Activated naive CD4-positive, alpha-beta T cell treated with anti-CD3 and anti-CD28 coated beads, Interleukin-2, amount 50 U/mL, for 72 hours (primary cell): ENCODE results near the gene DIP2A. TPM values are rescaled to one million over a fixed set of nuclear protein-coding genes. Genes with fewer than 3 reads are reported as not detected.
"Not testable (repeated sequence)": the region's sequence is repeated elsewhere in the genome, so short reads cannot be mapped to it uniquely, and the experiment has no call there.

Experiments
- ATAC-seq, 2 donors: fragments of 150-1000 bp; cut with Tn5 transposase; 2 replicates each; pipeline ENCODE4 v1.10.0; 2021; ENCODE audit warnings: mild to moderate bottlenecking in 2 of 2, moderate library complexity in 2 of 2
- DNase-seq, 2 donors: peaks; one replicate each; pipeline ENCODE4 v3.0.0; 2021 to 2022; ENCODE audit warnings: low spot score in 2 of 2
- H3K27ac Mint-ChIP-seq, 2 donors: one replicate each; pipeline ENCODE4 v1.8.0; 2022; ENCODE audit warnings: mild to moderate bottlenecking in 2 of 2, mixed read lengths in 2 of 2
- H3K36me3 Mint-ChIP-seq, 2 donors: one replicate each; pipeline ENCODE4 v1.8.0; 2022; ENCODE audit warnings: mixed read lengths in 2 of 2
- H3K9me3 Mint-ChIP-seq, 2 donors: one replicate each; pipeline ENCODE4 v1.8.0; 2022; ENCODE audit warnings: mixed read lengths in 2 of 2
- total RNA-seq, 2 donors: library from RNA; stranded (reverse); gene quantifications; one replicate each; pipeline ENCODE4 v1.2.3, GENCODE V29; 2022

The DIP2A gene
- total RNA-seq, 2 donors from 2014 or later: 42.4 to 60.1 TPM

- ATAC-seq: no peak
- Mint-ChIP-seq H3K9me3 (no peaks in the 10 kb centered on the region), H3K27ac (no peak overlapping the region), H3K36me3 (peaks cover 0 to 13% of the 10 kb centered on the region in 2 donors)
- no peak for DNase-seq
These were observed 51.2 kb downstream of the DIP2A start for GRCh38 chr21:46509741-46510502.

- Mint-ChIP-seq H3K9me3 (peaks cover 0 to 5% of the 10 kb centered on the region in 2 donors), H3K27ac (no peak overlapping the region), H3K36me3 (peaks cover 14 to 39% of the 10 kb centered on the region in 2 donors)
- ATAC-seq (no peak), DNase-seq (no peak)
These were observed 56.4 kb downstream of the DIP2A start for GRCh38 chr21:46515109-46515508.

- Mint-ChIP-seq H3K27ac (no peak overlapping the region), H3K9me3 (peaks cover 0 to 5% of the 10 kb centered on the region in 2 donors), H3K36me3 (peaks cover 14 to 37% of the 10 kb centered on the region in 2 donors)
- no peak for DNase-seq
- ATAC-seq: no peak
These were observed 57.4 kb downstream of the DIP2A start for GRCh38 chr21:46516068-46516467.

GRCh38 chr21:46517361-46517760, 58.7 kb downstream of the DIP2A start:
- peaks cover 0 to 5% of the 10 kb centered on the region in 2 donors for H3K9me3 Mint-ChIP-seq
- ATAC-seq (no peak), DNase-seq (no peak)
- peaks cover 14 to 42% of the 10 kb centered on the region in 2 donors for H3K36me3 Mint-ChIP-seq
- peak overlapping the region in 1 of 2 donors; percentile 47 for H3K27ac Mint-ChIP-seq

- DNase-seq (no peak), ATAC-seq (no peak)
- Mint-ChIP-seq H3K36me3 (peaks cover 14 to 34% of the 10 kb centered on the region in 2 donors), H3K9me3 (peaks cover 0 to 5% of the 10 kb centered on the region in 2 donors), H3K27ac (no peak overlapping the region)
These were observed 60.4 kb downstream of the DIP2A start for GRCh38 chr21:46518983-46519583.

GRCh38 chr21:46527393-46527792, 68.7 kb downstream of the DIP2A start:
- not testable (repeated sequence) for H3K27ac Mint-ChIP-seq, DNase-seq, ATAC-seq, H3K36me3 Mint-ChIP-seq, H3K9me3 Mint-ChIP-seq

- Mint-ChIP-seq H3K9me3 (no peaks in the 10 kb centered on the region), H3K36me3 (peaks cover 6 to 7% of the 10 kb centered on the region in 2 donors), H3K27ac (peak overlapping the region in 1 of 2 donors; percentile 14)
- no peak for DNase-seq
- ATAC-seq: no peak
These were observed 69.1 kb downstream of the DIP2A start for GRCh38 chr21:46527801-46528200.

- no peak for ATAC-seq
- DNase-seq: no peak
- Mint-ChIP-seq H3K9me3 (no peaks in the 10 kb centered on the region), H3K36me3 (peaks cover 7 to 11% of the 10 kb centered on the region in 2 donors), H3K27ac (peak overlapping the region in 1 of 2 donors; percentile 72)
These were observed 73.4 kb downstream of the DIP2A start for GRCh38 chr21:46532080-46532479.

GRCh38 chr21:46537026-46537425, 78.3 kb downstream of the DIP2A start:
- DNase-seq (no peak), ATAC-seq (no peak)
- peak overlapping the region in 1 of 2 donors; percentile 74 for H3K27ac Mint-ChIP-seq
- H3K36me3 Mint-ChIP-seq: peaks cover 5 to 22% of the 10 kb centered on the region in 2 donors
- no peaks in the 10 kb centered on the region for H3K9me3 Mint-ChIP-seq

- Mint-ChIP-seq H3K27ac (peak overlapping the region; percentile 74 to 87), H3K9me3 (no peaks in the 10 kb centered on the region), H3K36me3 (peaks cover 10 to 22% of the 10 kb centered on the region in 2 donors)
- DNase-seq (no peak), ATAC-seq (no peak)
These were observed 79.6 kb downstream of the DIP2A start for GRCh38 chr21:46538262-46538661.

- Mint-ChIP-seq H3K36me3 (peaks cover 15 to 27% of the 10 kb centered on the region in 2 donors), H3K27ac (peak overlapping the region in 1 of 2 donors; percentile 19), H3K9me3 (no peaks in the 10 kb centered on the region)
- DNase-seq (no peak), ATAC-seq (no peak)
These were observed 80.4 kb downstream of the DIP2A start for GRCh38 chr21:46538851-46539666.

GRCh38 chr21:46540087-46540710, 81.5 kb downstream of the DIP2A start:
- H3K36me3 Mint-ChIP-seq: peaks cover 15 to 38% of the 10 kb centered on the region in 2 donors
- ATAC-seq (peak; percentile 40 to 66), DNase-seq (no peak)
- H3K9me3 Mint-ChIP-seq: no peaks in the 10 kb centered on the region
- peak overlapping the region in 1 of 2 donors; percentile 89 for H3K27ac Mint-ChIP-seq

- DNase-seq (no peak), ATAC-seq (no peak)
- Mint-ChIP-seq H3K27ac (no peak overlapping the region), H3K9me3 (no peaks in the 10 kb centered on the region), H3K36me3 (peaks cover 15 to 39% of the 10 kb centered on the region in 2 donors)
These were observed 84.0 kb downstream of the DIP2A start for GRCh38 chr21:46542588-46543124.

GRCh38 chr21:46543306-46543705, 84.6 kb downstream of the DIP2A start:
- ATAC-seq: no peak
- no peak for DNase-seq
- Mint-ChIP-seq H3K9me3 (peaks cover 0 to 1% of the 10 kb centered on the region in 2 donors), H3K36me3 (peaks cover 21 to 37% of the 10 kb centered on the region in 2 donors), H3K27ac (peak overlapping the region; percentile 24 to 47)

GRCh38 chr21:46544003-46544402, 85.3 kb downstream of the DIP2A start:
- peaks cover 25 to 44% of the 10 kb centered on the region in 2 donors for H3K36me3 Mint-ChIP-seq
- DNase-seq (no peak), ATAC-seq (peak; percentile 39 to 66)
- peak overlapping the region; percentile 24 to 47 for H3K27ac Mint-ChIP-seq
- H3K9me3 Mint-ChIP-seq: peaks cover 0 to 3% of the 10 kb centered on the region in 2 donors

GRCh38 chr21:46544824-46545223, 86.1 kb downstream of the DIP2A start:
- Mint-ChIP-seq H3K27ac (peak overlapping the region; percentile 24 to 47), H3K36me3 (peaks cover 25 to 39% of the 10 kb centered on the region in 2 donors), H3K9me3 (peaks cover 0 to 3% of the 10 kb centered on the region in 2 donors)
- ATAC-seq (no peak), DNase-seq (no peak)
